Loucy (cell line): ENCODE data around the gene LDAH.

Source experiments
- H2AFZ ChIP-seq: fragments of 200-600 bp; sonication (generic); 2 replicates; pipeline ENCODE4 v1.6.0; 2016; ENCODE audit warnings: antibody characterized with exemption, mild to moderate bottlenecking, low read length, moderate library complexity
- H3F3A ChIP-seq: fragments of 200-600 bp; 2 replicates; pipeline ENCODE4 v1.6.0; 2016; ENCODE audit warnings: antibody characterized with exemption, low read depth, mild to moderate bottlenecking
- H3K27me3 ChIP-seq: fragments of 200-600 bp; sonication (generic); 2 replicates; pipeline ENCODE4 v1.6.1; 2014; ENCODE audit warnings: low read length, mild to moderate bottlenecking; ENCODE audit not compliant: insufficient read depth, poor library complexity, severe bottlenecking
- H3K36me3 ChIP-seq: fragments of 200-600 bp; sonication (generic); 2 replicates; pipeline ENCODE4 v1.6.1; 2016; ENCODE audit warnings: low read length; ENCODE audit not compliant: insufficient read depth
- H3K4me1 ChIP-seq: fragments of 200-600 bp; sonication (generic); 2 replicates; pipeline ENCODE4 v1.5.1; 2014; ENCODE audit warnings: low read length, mild to moderate bottlenecking; ENCODE audit not compliant: insufficient read depth, poor library complexity, severe bottlenecking
- H3K4me2 ChIP-seq: fragments of 200-600 bp; sonication (generic); 2 replicates; pipeline ENCODE4 v1.6.0; 2014; ENCODE audit warnings: antibody characterized with exemption, low read length, low read depth, mild to moderate bottlenecking; ENCODE audit not compliant: poor library complexity, severe bottlenecking
- H3K4me3 ChIP-seq: fragments of 200-600 bp; sonication (generic); 2 replicates; pipeline ENCODE4 v1.5.1; 2014; ENCODE audit warnings: low read length, mild to moderate bottlenecking, mixed read lengths; ENCODE audit not compliant: poor library complexity, severe bottlenecking
- H3K79me2 ChIP-seq: fragments of 200-600 bp; sonication (generic); 2 replicates; pipeline ENCODE4 v1.6.1; 2014; ENCODE audit warnings: low read length; ENCODE audit not compliant: insufficient read depth
- H3K9ac ChIP-seq: fragments of 200-600 bp; sonication (generic); 2 replicates; pipeline ENCODE4 v1.6.0; 2014; ENCODE audit warnings: mild to moderate bottlenecking, low read depth, low read length, moderate library complexity; ENCODE audit not compliant: poor library complexity, severe bottlenecking
- H3K9me2 ChIP-seq: fragments of 200-600 bp; sonication (generic); replicated peaks from 2 replicates; pipeline ENCODE4 v1.6.1; 2016; ENCODE audit warnings: low read depth, low read length, mixed read lengths
- H3K9me3 ChIP-seq: fragments of 200-600 bp; sonication (generic); 2 replicates; pipeline ENCODE4 v1.6.1; 2014; ENCODE audit warnings: mild to moderate bottlenecking, antibody characterized with exemption, low read length, low read depth; ENCODE audit not compliant: insufficient read depth
- H4K20me1 ChIP-seq: fragments of 200-600 bp; sonication (generic); 2 replicates; pipeline ENCODE4 v1.6.0; 2014; ENCODE audit warnings: antibody characterized with exemption, low read length, mild to moderate bottlenecking; ENCODE audit not compliant: insufficient read depth, poor library complexity, severe bottlenecking
- CTCF ChIP-seq: fragments of 200-600 bp; sonication (generic); conservative IDR thresholded peaks from 2 replicates; pipeline ENCODE4 v1.5.1; 2014; ENCODE audit warnings: mild to moderate bottlenecking, antibody characterized with exemption, low read length
- EZH2phosphoT487 ChIP-seq: fragments of 200-600 bp; IDR thresholded peaks from 2 replicates; pipeline ENCODE4 v1.6.1; 2018; ENCODE audit warnings: antibody characterized with exemption, mild to moderate bottlenecking, moderate library complexity, borderline replicate concordance

The LDAH gene

GRCh38 chr2:20855456-20855855 lies 32.6 kb upstream of the LDAH start:
- Histone ChIP-seq H3K9ac (no peak overlapping the region), H3K4me2 (no peak overlapping the region), H3F3A (no peaks in the 10 kb centered on the region), H3K9me3 (no peaks in the 10 kb centered on the region), H3K36me3 (no peaks in the 10 kb centered on the region), H3K79me2 (no peaks in the 10 kb centered on the region), H3K4me3 (no peak overlapping the region), H3K4me1 (no peaks in the 10 kb centered on the region), H3K27me3 (no peaks in the 10 kb centered on the region), H3K9me2 (no peaks in the 10 kb centered on the region), H4K20me1 (no peaks in the 10 kb centered on the region), H2AFZ (no peak overlapping the region)
- TF ChIP-seq CTCF (no peak), EZH2phosphoT487 (no peak)

- H3K36me3 ChIP-seq, result no peaks in the 10 kb centered on the region
- H3K9ac ChIP-seq, result no peak overlapping the region
- no peaks in the 10 kb centered on the region for H3K9me2 ChIP-seq
- H2AFZ ChIP-seq, result no peak overlapping the region
- H3K4me2 ChIP-seq, result no peak overlapping the region
- H3K79me2 ChIP-seq, result no peaks in the 10 kb centered on the region
- no peaks in the 10 kb centered on the region for H3K27me3 ChIP-seq
- H3K4me3 ChIP-seq, result no peak overlapping the region
- no peaks in the 10 kb centered on the region for H4K20me1 ChIP-seq
- H3K9me3 ChIP-seq, result no peaks in the 10 kb centered on the region
- H3K4me1 ChIP-seq, result no peaks in the 10 kb centered on the region
- H3F3A ChIP-seq, result no peaks in the 10 kb centered on the region
- TF ChIP-seq EZH2phosphoT487 (no peak), CTCF (no peak)
Observed at GRCh38 chr2:20852670-20853069, 29.8 kb upstream of the LDAH start.

GRCh38 chr2:20852139-20852538 lies 29.2 kb upstream of the LDAH start:
- Histone ChIP-seq H3F3A (no peaks in the 10 kb centered on the region), H3K4me3 (no peak overlapping the region), H2AFZ (no peak overlapping the region), H3K79me2 (no peaks in the 10 kb centered on the region), H3K36me3 (no peaks in the 10 kb centered on the region), H3K9me3 (no peaks in the 10 kb centered on the region), H3K9ac (no peak overlapping the region), H3K27me3 (no peaks in the 10 kb centered on the region), H4K20me1 (no peaks in the 10 kb centered on the region), H3K9me2 (no peaks in the 10 kb centered on the region), H3K4me1 (no peaks in the 10 kb centered on the region), H3K4me2 (no peak overlapping the region)
- TF ChIP-seq EZH2phosphoT487, result no peak
- no peak for TF ChIP-seq CTCF
